SK-N-SH (cell line): ENCODE measurements around the gene CCDC106. TPM values are rescaled to one million over a fixed set of nuclear protein-coding genes. Genes with fewer than 3 reads are reported as not detected.

Experiments
- CTCF ChIA-PET: fragments of 300-600, 350-600 bp; formaldehyde crosslinking; extraction: SDS; loops from one replicate; lab custom pipeline; 2021; lab: Yijun Ruan, JAX
- POLR2A ChIA-PET: fragments of 350-600 bp; sonication (Branson Sonifier 250); formaldehyde crosslinking; extraction: SDS; loops from one replicate; lab custom pipeline; 2020; ENCODE audit warnings: antibody characterized with exemption, inconsistent platforms; lab: Yijun Ruan, JAX
- DNase-seq: peaks from one replicate; pipeline ENCODE4 v3.0.0; 2012
- H2AFZ ChIP-seq: fragments of 200-600 bp; sonication (generic); 2 replicates; pipeline ENCODE4 v1.8.1; 2016; ENCODE audit warnings: antibody characterized with exemption, mild to moderate bottlenecking, low read depth
- H3F3A ChIP-seq: fragments of 200-600 bp; sonication (generic); replicated peaks from 2 replicates; pipeline ENCODE3; 2016; ENCODE audit warnings: antibody characterized with exemption, mild to moderate bottlenecking; ENCODE audit not compliant: insufficient read depth
- H3K27ac ChIP-seq, 2 experiments: fragments of 200-500 bp in 1 of 2; fragments of 200-600 bp in 1 of 2; sonication (Bioruptor generic) in 1 of 2; sonication (generic), shearing (Covaris generic) in 1 of 2; 2 replicates each; pipeline versions ENCODE4 v1.5.1 to v1.6.1; 2014 to 2016; ENCODE audit warnings: low read depth in 2 of 2, inconsistent platforms in 1 of 2, low read length in 1 of 2, mild to moderate bottlenecking in 1 of 2, mixed read lengths in 1 of 2
- H3K27me3 ChIP-seq: fragments of 200-600 bp; sonication (generic), shearing (Covaris generic); 2 replicates; pipeline ENCODE4 v1.6.1; 2016; ENCODE audit warnings: mixed run types; ENCODE audit not compliant: insufficient read depth
- H3K36me3 ChIP-seq, 2 experiments: fragments of 200-500 bp in 1 of 2; fragments of 200-600 bp in 1 of 2; sonication (Bioruptor generic) in 1 of 2; sonication (generic) in 1 of 2; replicated peaks in 1 of 2; 2 replicates each; pipeline versions ENCODE3 to v1.5.1; 2014 to 2016; ENCODE audit warnings: low read length in 1 of 2, mild to moderate bottlenecking in 1 of 2; ENCODE audit not compliant: insufficient read depth in 2 of 2, control insufficient read depth in 1 of 2
- H3K4me1 ChIP-seq, 2 experiments: fragments of 200-500 bp in 1 of 2; fragments of 200-600 bp in 1 of 2; sonication (Bioruptor generic) in 1 of 2; sonication (generic), shearing (Covaris generic) in 1 of 2; 2 replicates each; pipeline versions ENCODE4 v1.5.1 to v1.6.1; 2014 to 2016; ENCODE audit warnings: low read depth in 1 of 2, low read length in 1 of 2, mixed run types in 1 of 2; ENCODE audit not compliant: insufficient read depth in 2 of 2, control insufficient read depth in 1 of 2
- H3K4me2 ChIP-seq: fragments of 200-600 bp; sonication (generic), shearing (Covaris generic); 2 replicates; pipeline ENCODE4 v1.6.1; 2017; ENCODE audit warnings: mixed run types
- H3K4me3 ChIP-seq, 2 experiments: fragments of 200-500 bp in 1 of 2; fragments of 200-600 bp in 1 of 2; sonication (Bioruptor generic) in 1 of 2; sonication (generic), shearing (Covaris generic) in 1 of 2; 2 replicates each; pipeline versions ENCODE4 v1.5.1 to v1.8.1; 2014 to 2016; ENCODE audit warnings: low read depth in 2 of 2, inconsistent platforms in 1 of 2, low read length in 1 of 2, mild to moderate bottlenecking in 1 of 2, mixed read lengths in 1 of 2, moderate library complexity in 1 of 2
- H3K79me2 ChIP-seq: fragments of 200-600 bp; sonication (generic); 2 replicates; pipeline ENCODE4 v1.8.1; 2017; ENCODE audit warnings: mild to moderate bottlenecking; ENCODE audit not compliant: insufficient read depth
- H3K9ac ChIP-seq: fragments of 200-600 bp; sonication (generic); 2 replicates; pipeline ENCODE4 v1.6.1; 2017; ENCODE audit warnings: mixed run types
- H3K9me2 ChIP-seq: fragments of 200-600 bp; sonication (generic); 2 replicates; pipeline ENCODE4 v1.6.1; 2017; ENCODE audit warnings: mixed run types
- H3K9me3 ChIP-seq: fragments of 200-600 bp; sonication (generic); 2 replicates; pipeline ENCODE4 v1.6.1; 2017; ENCODE audit warnings: mixed run types, mild to moderate bottlenecking, moderate library complexity
- H4K20me1 ChIP-seq: fragments of 200-600 bp; sonication (generic); 2 replicates; pipeline ENCODE4 v1.6.1; 2017; ENCODE audit warnings: mild to moderate bottlenecking, mixed run types; ENCODE audit not compliant: insufficient read depth
- ELF1 ChIP-seq: IDR thresholded peaks from 2 replicates; pipeline ENCODE4 v1.4.0; 2012
- FOXM1 ChIP-seq: IDR thresholded peaks from 2 replicates; pipeline ENCODE4 v1.4.0; 2012; ENCODE audit warnings: low read depth, mild to moderate bottlenecking
- GABPA ChIP-seq: IDR thresholded peaks from 2 replicates; pipeline ENCODE4 v1.4.0; 2012; ENCODE audit warnings: low read depth, mild to moderate bottlenecking
- JUND ChIP-seq: IDR thresholded peaks from 2 replicates; pipeline ENCODE4 v1.4.0; 2012
- NFIC ChIP-seq: IDR thresholded peaks from 2 replicates; pipeline ENCODE4 v1.4.0; 2012; ENCODE audit warnings: borderline replicate concordance
- RAD21 ChIP-seq: IDR thresholded peaks from 2 replicates; pipeline ENCODE4 v1.6.1; 2012; ENCODE audit warnings: mild to moderate bottlenecking, low read length
- RXRA ChIP-seq: IDR thresholded peaks from 2 replicates; pipeline ENCODE4 v1.4.0; 2012; ENCODE audit warnings: low read depth, mild to moderate bottlenecking, borderline replicate concordance
- SIN3A ChIP-seq: IDR thresholded peaks from 2 replicates; pipeline ENCODE4 v1.6.1; 2012; ENCODE audit warnings: low read depth, mild to moderate bottlenecking, low read length, moderate library complexity, borderline replicate concordance
- SMC3 ChIP-seq: IDR thresholded peaks from 2 replicates; pipeline ENCODE4 v1.6.1; 2012; ENCODE audit warnings: low read depth, low read length, improper control_type of control experiment
- TCF12 ChIP-seq: IDR thresholded peaks from 2 replicates; pipeline ENCODE4 v1.4.0; 2012
- TEAD4 ChIP-seq: IDR thresholded peaks from 2 replicates; pipeline ENCODE4 v1.4.0; 2012; ENCODE audit warnings: mild to moderate bottlenecking, borderline replicate concordance; ENCODE audit not compliant: insufficient read depth
- YY1 ChIP-seq: IDR thresholded peaks from 2 replicates; pipeline ENCODE4 v1.4.0; 2012; ENCODE audit warnings: low read depth, mild to moderate bottlenecking
- ZBTB33 ChIP-seq: IDR thresholded peaks from 2 replicates; pipeline ENCODE4 v1.4.0; 2012; ENCODE audit warnings: low read depth, borderline replicate concordance
- WGBS: methylation state at CpG from one replicate; pipeline ENCODE4 v1.1.6; 2017; ENCODE audit warnings: low lambda C conversion rate; 5-methylcytosine and 5-hydroxymethylcytosine counted together
- polyA plus RNA-seq, 3 experiments: library from polyadenylated mRNA; depleted of rRNA; stranded (reverse); fragments of >200 nt; gene quantifications; 2 replicates each; pipeline ENCODE4 v1.2.3, GENCODE V29; 2012
- TF ChIP-seq, protein P1 (sequence below): fragments of 150-350 bp; IDR thresholded peaks from 2 replicates; pipeline ENCODE4 v1.6.1; 2017; ENCODE audit warnings: antibody characterized with exemption, low read length, low read depth, borderline replicate concordance
- TF ChIP-seq, protein P2 (sequence below): IDR thresholded peaks from 2 replicates; pipeline ENCODE4 v1.4.0; 2012; ENCODE audit warnings: low read depth

The CCDC106 gene
- polyA plus RNA-seq, 1 of the 3 experiments (the other 2 are of a cell fraction): 27.1 TPM

- no peak overlapping the region for H3K4me2 ChIP-seq
- peaks cover 4 to 33% of the 10 kb centered on the region in 2 experiments for H3K36me3 ChIP-seq
- H3F3A ChIP-seq: peaks cover 10% of the 10 kb centered on the region
- CTCF ChIA-PET: interaction anchor here (1.3 kb wide), 1 partner anchor 17 kb away, joined by 4 read pairs; no protein-coding TSS in a partner anchor
- H3K27ac ChIP-seq: no peak overlapping the region
- no peak overlapping the region for H3K9ac ChIP-seq
- POLR2A ChIA-PET: no interaction called here
- H4K20me1 ChIP-seq: peaks cover 27% of the 10 kb centered on the region
- H3K9me2 ChIP-seq: no peaks in the 10 kb centered on the region
- no peaks in the 10 kb centered on the region; a peak in 1 of 4 replicates for H3K4me1 ChIP-seq
- DNase-seq: peak; percentile 30
- no peak overlapping the region for H2AFZ ChIP-seq
- WGBS: 96% methylated on average over 72 of the region's 98 CpGs
- H3K79me2 ChIP-seq: peaks cover 32% of the 10 kb centered on the region
- H3K4me3 ChIP-seq: no peak overlapping the region
- no peaks in the 10 kb centered on the region for H3K9me3 ChIP-seq
- H3K27me3 ChIP-seq: no peaks in the 10 kb centered on the region
- TF ChIP-seq RAD21 (no peak), TEAD4 (no peak), YY1 (no peak)
- TF ChIP-seq, protein P1, sequence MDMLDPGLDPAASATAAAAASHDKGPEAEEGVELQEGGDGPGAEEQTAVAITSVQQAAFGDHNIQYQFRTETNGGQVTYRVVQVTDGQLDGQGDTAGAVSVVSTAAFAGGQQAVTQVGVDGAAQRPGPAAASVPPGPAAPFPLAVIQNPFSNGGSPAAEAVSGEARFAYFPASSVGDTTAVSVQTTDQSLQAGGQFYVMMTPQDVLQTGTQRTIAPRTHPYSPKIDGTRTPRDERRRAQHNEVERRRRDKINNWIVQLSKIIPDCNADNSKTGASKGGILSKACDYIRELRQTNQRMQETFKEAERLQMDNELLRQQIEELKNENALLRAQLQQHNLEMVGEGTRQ: no peak
These were observed 33.1 kb upstream of the CCDC106 start for GRCh38 chr19:55614711-55615542.

DNA sequence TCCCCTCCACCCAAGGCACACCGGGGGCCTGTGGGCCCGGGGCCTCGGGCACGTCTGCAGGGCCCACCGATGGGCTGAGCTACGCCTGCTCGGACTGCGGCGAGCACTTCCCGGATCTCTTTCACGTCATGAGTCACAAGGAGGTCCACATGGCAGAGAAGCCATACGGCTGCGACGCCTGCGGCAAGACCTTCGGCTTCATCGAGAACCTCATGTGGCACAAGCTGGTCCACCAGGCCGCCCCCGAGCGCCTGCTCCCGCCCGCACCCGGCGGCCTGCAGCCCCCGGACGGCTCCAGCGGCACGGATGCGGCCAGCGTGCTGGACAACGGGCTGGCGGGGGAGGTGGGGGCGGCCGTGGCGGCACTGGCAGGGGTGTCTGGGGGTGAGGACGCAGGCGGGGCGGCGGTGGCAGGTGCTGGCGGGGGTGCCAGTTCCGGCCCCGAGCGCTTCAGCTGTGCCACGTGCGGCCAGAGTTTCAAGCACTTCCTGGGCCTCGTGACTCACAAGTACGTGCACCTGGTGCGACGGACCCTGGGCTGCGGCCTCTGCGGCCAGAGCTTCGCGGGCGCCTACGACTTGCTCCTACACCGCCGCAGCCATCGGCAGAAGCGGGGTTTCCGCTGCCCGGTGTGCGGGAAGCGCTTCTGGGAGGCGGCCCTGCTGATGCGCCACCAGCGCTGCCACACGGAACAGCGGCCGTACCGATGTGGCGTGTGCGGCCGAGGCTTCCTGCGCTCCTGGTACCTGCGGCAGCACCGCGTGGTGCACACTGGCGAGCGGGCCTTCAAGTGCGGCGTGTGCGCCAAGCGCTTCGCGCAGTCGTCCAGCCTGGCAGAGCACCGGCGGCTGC lies 32.2 kb upstream of the CCDC106 start:
- Histone ChIP-seq H3K4me2 (no peak overlapping the region), H3K4me1 (no peaks in the 10 kb centered on the region; a peak in 1 of 4 replicates), H3K9me3 (no peaks in the 10 kb centered on the region), H3K27me3 (no peaks in the 10 kb centered on the region), H3K36me3 (peaks cover 0 to 32% of the 10 kb centered on the region in 2 experiments), H3K9ac (no peak overlapping the region), H3K27ac (no peak overlapping the region), H3K79me2 (peaks cover 24% of the 10 kb centered on the region; the same call in 1 of the 2 replicates), H3K9me2 (no peaks in the 10 kb centered on the region), H3F3A (peaks cover 12% of the 10 kb centered on the region), H3K4me3 (no peak overlapping the region), H4K20me1 (peaks cover 19% of the 10 kb centered on the region), H2AFZ (no peak overlapping the region)
- peak; percentile 20 for DNase-seq
- 99% methylated on average over 33 of the region's 88 CpGs for WGBS
- ChIA-PET CTCF (interaction anchor here (1.3 to 6.7 kb wide), 2 partner anchors 16 to 17 kb away, joined by 4 to 40 read pairs; no protein-coding TSS in a partner anchor), POLR2A (no interaction called here)
- TF ChIP-seq RXRA (no peak), JUND (no peak)

DNA sequence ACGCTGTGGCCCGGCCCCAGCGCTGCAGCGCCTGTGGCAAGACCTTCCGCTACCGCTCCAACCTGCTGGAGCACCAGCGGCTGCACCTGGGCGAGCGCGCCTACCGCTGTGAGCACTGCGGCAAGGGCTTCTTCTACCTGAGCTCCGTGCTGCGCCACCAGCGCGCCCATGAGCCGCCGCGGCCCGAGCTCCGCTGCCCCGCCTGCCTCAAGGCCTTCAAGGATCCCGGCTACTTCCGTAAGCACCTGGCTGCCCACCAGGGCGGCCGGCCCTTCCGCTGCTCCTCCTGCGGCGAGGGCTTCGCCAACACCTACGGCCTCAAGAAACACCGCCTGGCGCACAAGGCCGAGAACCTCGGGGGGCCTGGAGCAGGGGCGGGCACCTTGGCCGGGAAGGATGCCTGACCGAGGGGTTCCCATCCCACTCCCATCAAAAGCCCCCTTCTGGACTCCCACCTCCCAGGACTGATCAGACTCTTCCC lies 31.6 kb upstream of the CCDC106 start:
- 97% methylated on average over 31 of the region's 38 CpGs for WGBS
- TF ChIP-seq, protein P1: no peak
- no peak for TF ChIP-seq SIN3A
- TF ChIP-seq ZBTB33: no peak
- no peak for TF ChIP-seq ELF1
- TF ChIP-seq GABPA: no peak
- no peak for TF ChIP-seq NFIC
- TF ChIP-seq, protein P2, sequence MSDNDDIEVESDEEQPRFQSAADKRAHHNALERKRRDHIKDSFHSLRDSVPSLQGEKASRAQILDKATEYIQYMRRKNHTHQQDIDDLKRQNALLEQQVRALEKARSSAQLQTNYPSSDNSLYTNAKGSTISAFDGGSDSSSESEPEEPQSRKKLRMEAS: no peak
- TF ChIP-seq SMC3: no peak
- no peak for TF ChIP-seq TCF12
- no peak for TF ChIP-seq FOXM1
- TF ChIP-seq TEAD4: no peak

More for the DNA sequence above, 31.6 kb upstream of the CCDC106 start:
- Histone ChIP-seq H4K20me1 (peaks cover 18% of the 10 kb centered on the region), H2AFZ (no peak overlapping the region), H3K27me3 (no peaks in the 10 kb centered on the region), H3F3A (peaks cover 12% of the 10 kb centered on the region), H3K4me2 (no peak overlapping the region), H3K9ac (no peak overlapping the region), H3K4me1 (no peaks in the 10 kb centered on the region; a peak in 1 of 4 replicates), H3K9me3 (no peaks in the 10 kb centered on the region), H3K9me2 (no peaks in the 10 kb centered on the region), H3K36me3 (peaks cover 0 to 33% of the 10 kb centered on the region in 2 experiments), H3K27ac (no peak overlapping the region), H3K79me2 (peaks cover 17% of the 10 kb centered on the region; the same call in 1 of the 2 replicates), H3K4me3 (no peak overlapping the region)
- POLR2A ChIA-PET: no interaction called here
- DNase-seq: no peak
- CTCF ChIA-PET: interaction anchor here (0.6 to 6.7 kb wide), 2 partner anchors 16 to 99 kb away, joined by 3 to 40 read pairs; no protein-coding TSS in a partner anchor
